HG02678 (cell line): ENCODE results near the gene SLC27A5.
A peak's percentile ranks its signal among the peaks of the same experiment; 100 is the strongest.
"Not testable (repeated sequence)": the region's sequence is repeated elsewhere in the genome, so short reads cannot be mapped to it uniquely, and the experiment has no call there.

ENCODE experiments used
- ATAC-seq: cut with Tn5 transposase; IDR thresholded peaks from one replicate; pipeline ENCODE4 v1.9.1; 2021; ENCODE audit warnings: mild to moderate bottlenecking, moderate library complexity; ENCODE audit not compliant: unreplicated experiment

SLC27A5 gene

GRCh38 chr19:58531034-58531840 lies 19.4 kb upstream of the SLC27A5 start:
- no peak for ATAC-seq

DNA sequence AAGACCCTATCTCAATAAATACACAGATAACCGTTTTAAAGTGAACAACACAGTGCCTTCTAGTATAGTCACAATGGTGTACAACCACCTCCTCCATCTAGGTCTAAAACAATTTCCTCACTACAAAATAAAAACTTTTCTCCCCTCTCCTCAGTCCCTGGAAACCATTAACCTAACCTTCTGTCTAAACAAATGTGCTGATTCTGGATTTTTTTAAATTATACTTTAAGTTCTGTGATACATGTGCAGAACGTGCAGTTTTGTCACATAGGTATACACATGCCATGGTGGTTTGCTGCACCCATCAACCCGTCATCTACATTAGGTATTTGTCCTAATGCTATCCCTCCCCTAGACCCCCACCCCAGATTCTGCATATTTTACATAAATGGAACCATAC lies 17.6 kb upstream of the SLC27A5 start:
- ATAC-seq: no peak

DNA sequence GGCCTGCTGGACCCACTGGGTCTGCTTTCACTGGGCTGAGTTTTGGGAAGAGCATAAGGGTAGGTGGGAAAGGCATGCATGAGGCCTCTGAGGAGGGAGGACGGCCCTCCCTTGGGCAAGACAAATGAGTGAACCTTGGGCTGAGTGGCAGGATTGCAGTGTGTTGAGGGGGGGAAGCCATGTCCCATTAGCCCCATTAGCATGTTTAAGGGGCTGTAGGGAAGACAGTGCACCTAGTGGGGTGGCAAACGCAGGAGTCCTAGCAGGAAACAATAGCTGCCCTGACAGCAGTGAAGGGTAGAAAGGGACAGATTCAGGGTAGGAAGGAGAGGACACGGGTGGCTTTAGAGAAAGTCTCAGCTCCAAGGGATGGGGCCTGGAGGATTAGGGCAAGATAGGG lies 10.9 kb upstream of the SLC27A5 start:
- no peak for ATAC-seq

DNA sequence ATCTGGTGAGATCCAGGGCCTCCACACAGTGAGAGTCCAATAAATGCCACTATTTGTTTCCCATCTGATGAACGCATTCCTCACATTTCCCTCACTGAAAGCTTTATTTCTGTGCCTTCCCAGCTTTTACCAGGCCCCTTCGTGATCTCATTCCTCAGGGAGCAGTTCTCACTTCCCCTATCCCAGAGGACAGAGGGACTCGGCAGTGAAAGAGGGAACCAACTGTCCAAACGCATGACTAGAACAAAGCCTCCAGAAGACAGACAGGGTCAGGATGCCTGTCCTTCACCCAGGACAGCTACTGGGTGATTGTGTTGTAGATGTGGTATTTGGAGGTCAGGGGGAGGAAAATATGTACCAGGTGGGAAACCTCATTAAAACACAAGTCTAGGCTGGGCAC lies 9.9 kb upstream of the SLC27A5 start:
- ATAC-seq: no peak

DNA sequence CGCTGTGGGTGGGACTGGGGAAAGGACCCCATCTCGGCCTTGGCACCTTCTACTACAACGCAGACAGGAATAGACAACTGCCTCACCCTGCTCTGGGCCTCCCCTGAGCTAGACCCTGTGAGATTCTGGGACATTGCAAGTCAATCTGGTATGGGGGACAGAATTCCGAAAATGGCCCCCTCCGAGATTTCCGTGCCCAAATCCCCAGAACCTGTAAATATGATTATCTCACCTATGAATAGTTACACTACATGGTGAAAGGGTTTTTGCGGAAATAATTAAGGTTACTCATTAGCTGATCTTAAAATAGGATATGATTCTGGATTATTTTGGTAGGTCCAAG lies 8.4 kb upstream of the SLC27A5 start:
- no peak for ATAC-seq

GRCh38 chr19:58519355-58520256 lies 7.8 kb upstream of the SLC27A5 start, which contains the start of gene ZBTB45:
Gene ZBTB45 (minus strand): TSS chr19:58519810. CDS start chr19:58517673, 2,137 bp downstream.
- peak; percentile 84 for ATAC-seq

GRCh38 chr19:58519087-58519354 lies 7.2 kb upstream of the SLC27A5 start:
- ATAC-seq: no peak

DNA sequence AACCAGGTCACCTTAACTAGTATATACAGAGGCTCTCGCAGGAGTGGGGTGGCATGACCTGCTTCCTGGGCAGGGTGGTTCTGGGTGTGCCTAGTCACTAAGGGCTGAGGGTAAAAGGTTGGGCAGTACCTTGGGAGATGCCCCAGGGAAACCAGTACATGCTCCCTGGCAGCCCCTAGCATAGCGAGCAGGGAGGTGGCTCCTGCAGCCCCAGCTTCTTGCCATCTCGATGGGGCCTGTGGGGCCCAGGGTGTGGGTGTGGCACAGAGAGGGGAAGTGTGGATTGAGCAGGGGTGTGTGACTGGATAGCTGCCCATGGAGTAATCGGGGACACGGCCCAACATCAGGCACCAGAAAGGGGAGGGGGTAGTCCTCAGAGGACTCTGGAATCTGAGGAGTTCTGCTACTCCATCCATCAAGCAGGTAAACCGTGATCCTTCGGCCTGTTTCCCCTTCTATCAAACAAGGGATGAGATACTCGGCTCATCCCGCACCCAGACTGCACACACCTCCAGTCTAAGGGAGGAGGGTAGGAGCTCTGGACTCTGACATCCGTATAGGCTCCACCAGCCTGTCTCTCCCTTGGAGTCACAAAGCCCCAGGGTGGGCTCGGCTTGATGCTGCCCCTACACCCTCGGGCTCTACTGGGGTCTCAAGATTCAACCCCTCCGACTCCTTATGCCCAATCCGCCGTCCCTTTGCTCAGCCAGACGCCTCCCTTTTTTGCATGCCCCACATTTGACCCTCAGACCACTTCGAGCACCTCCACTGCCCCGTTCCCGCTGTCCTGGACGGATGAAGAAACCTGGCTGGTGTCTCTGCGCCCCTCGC lies 6.7 kb upstream of the SLC27A5 start:
- no peak for ATAC-seq

GRCh38 chr19:58516964-58517833 lies 5.4 kb upstream of the SLC27A5 start:
- no peak for ATAC-seq

DNA sequence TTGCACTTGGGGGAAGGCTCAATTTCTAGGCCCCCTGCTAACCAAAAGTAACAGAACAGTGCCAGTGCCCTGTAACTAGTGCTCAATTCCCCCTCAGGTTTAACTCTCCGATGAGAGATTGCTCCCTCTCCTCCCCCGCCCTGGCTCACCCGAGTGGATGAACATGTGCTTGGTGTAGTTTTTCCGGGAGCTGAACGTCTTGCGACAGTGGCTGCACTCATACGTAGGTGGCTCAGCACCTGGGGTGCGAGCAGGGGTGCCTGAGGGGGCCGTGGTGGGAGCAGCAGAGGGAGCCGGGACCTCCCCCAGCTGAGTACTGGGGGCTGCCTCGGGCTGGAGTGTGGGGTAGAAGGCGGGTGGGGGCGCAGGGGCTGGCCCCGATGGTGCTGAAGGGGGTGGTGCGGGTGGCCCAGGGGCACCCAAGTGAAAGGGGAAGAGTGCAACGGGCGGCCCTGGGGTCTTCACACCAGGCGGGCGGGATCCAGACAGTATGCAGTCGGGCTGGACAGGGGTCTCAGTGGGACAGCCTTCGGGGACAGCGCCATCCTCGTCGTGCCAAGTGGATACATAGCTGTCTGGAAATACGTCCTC lies 4.5 kb upstream of the SLC27A5 start:
- no peak for ATAC-seq

DNA sequence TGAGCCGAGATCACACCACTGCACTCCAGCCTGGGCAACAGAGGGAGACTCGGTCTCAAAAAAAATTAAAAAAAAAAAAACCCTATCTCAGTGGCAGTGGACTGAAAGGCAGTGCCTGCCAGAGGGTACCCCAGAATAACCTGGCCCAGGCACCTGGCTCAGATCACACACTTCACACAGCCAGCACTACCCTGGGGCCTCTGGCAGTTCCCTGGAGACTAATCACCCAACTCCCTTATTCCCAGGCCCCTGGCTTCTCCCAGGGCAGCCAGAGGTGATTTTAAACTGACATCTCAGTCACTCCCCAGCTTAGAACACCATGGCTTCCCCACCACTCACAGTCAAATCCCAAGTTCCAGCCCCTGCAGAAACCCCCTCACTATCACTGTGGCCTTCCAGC lies 3.5 kb upstream of the SLC27A5 start:
- ATAC-seq: no peak

- no peak for ATAC-seq
These were observed 2.8 kb upstream of the SLC27A5 start for GRCh38 chr19:58514564-58515022.

DNA sequence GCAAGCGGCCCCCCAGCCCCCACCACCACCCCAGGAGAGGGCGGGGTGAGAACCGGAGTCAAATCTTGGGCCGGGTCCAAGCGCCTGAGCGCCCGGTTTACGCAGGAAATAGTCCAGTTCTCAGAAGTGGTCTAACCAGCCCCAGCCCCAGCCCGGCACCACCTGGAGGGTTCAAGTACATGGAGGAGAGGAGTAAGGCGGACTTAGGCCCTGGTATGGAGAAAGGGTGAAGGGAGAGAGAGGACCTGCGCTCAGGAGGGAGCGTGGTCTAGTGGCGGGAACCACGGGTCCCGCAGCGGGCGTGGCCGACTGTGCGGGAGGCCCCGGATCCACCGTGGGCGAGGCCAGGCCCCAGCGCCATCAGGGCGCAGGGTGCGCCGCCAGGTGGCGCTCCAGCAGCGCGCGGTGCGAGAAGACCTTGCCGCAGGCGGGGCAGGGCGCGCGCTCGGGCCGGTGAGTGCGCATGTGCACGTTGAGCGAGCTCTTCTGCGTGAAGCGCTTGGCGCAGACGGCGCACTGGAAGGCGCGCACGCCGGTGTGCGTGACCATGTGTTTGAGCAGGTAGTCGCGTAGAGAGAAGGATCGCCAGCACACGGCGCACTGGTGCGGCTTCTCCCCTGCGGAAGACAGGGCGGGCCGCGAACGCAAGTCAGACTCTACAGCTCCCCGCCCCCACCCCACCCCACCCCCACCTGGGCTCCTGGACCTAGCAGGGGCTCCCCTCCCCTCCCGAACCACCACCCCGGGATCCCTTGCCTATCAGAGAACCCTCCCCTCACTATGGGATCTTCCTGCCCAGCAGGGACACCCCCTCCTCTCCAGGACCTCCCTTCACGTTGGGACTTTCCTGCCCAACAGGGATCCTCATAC lies 2.1 kb upstream of the SLC27A5 start:
- peak; percentile 80 for ATAC-seq

DNA sequence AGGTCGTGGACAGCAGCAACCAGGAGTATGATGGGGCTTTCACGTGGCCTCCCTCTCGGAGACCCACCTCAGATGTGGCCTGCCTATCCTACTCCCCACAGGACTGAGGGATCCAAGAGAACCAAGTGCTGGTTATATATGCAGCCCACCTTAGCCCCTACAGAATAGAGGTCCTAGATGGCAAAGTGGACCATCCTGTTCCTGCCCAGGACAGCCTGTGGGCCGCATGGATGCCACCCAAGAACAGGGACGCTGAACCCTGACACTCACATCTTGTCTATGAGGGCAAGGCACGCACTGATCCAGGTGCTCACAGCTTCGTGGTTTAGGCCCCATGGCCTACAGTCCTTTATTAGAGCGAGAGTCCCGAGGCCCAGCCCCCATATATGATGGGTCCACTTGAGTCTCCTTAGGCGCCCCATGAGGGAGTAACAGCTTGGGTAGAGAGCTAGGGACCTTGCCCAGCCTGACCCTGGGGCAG lies 1.5 kb upstream of the SLC27A5 start:
- no peak for ATAC-seq

DNA sequence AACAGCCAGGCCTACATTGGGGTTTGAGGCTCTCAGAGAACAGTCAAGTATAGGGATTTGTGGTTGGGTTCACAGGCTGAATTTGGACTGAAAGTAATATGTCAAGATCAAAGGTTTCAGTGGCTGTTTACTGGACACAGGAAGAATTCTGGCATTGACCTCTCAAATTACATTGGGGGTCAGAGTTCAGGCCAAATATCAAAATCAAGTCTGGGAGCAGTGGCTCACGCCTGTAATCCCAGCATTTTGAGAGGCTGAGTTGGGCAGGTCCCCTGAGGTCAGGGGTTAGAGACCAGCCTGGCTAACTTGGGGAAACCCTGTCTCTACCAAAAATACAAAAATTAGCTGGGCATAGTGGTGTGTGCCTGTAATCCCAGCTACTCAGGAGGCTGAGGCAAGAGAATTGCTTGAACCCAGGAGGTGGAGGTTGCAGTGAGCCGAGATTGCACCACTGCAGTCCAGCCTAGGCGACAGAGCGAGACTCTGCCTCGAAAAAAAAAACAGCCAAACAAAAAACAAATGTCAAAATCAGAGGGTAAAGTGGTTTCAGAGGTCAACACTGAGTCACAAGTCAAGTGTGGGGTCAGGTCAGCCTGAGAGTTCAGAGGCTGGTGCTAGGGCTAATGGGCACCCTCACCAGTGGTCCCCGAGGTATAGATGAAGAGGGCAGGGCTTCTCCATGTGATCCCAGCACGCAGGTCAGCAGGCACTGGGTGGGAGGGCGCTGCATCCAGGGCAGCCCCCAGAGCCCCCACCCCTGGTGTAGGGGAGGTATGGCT lies 1.5 kb downstream of the SLC27A5 start:
- no peak for ATAC-seq

GRCh38 chr19:58509731-58510083 lies 2.1 kb downstream of the SLC27A5 start:
- ATAC-seq: no peak

GRCh38 chr19:58507602-58508223 lies 4.1 kb downstream of the SLC27A5 start:
- ATAC-seq: not testable (repeated sequence)

- no peak for ATAC-seq
These were observed 11.6 kb downstream of the SLC27A5 start for GRCh38 chr19:58500242-58500641.
